Activated CD4-positive, alpha-beta T cell treated with anti-CD3 and anti-CD28 coated beads, Interleukin-2, amount 10 ng/mL, durations not matched to agents 24 days and 14 days (primary cell): ENCODE measurements around the gene AGBL4. TPM values are rescaled to one million over a fixed set of nuclear protein-coding genes. Genes with fewer than 3 reads are reported as not detected.

ENCODE experiments used
- DNase-seq: peaks from one replicate; pipeline ENCODE4 v3.0.0; 2022
- H3K27ac Mint-ChIP-seq: one replicate; pipeline ENCODE4 v1.8.0; 2022; ENCODE audit warnings: mild to moderate bottlenecking, mixed read lengths
- H3K27me3 Mint-ChIP-seq: one replicate; pipeline ENCODE4 v1.8.0; 2022; ENCODE audit warnings: mixed read lengths
- H3K36me3 Mint-ChIP-seq: one replicate; pipeline ENCODE4 v1.8.0; 2022; ENCODE audit warnings: low read depth, mild to moderate bottlenecking, mixed read lengths
- H3K4me1 Mint-ChIP-seq: one replicate; pipeline ENCODE4 v1.8.0; 2021; ENCODE audit warnings: mixed read lengths
- H3K4me3 Mint-ChIP-seq: one replicate; pipeline ENCODE4 v1.8.0; 2022; ENCODE audit warnings: mild to moderate bottlenecking, moderate library complexity, mixed read lengths
- H3K9me3 Mint-ChIP-seq: one replicate; pipeline ENCODE4 v1.8.0; 2021; ENCODE audit warnings: mixed read lengths
- intact Hi-C: fragments of 100-400 bp; cut with micrococcal nuclease; formaldehyde crosslinking; loops from one replicate; pipeline ENCODE4 v1.15.1; 2023
- total RNA-seq: library from RNA; stranded (reverse); gene quantifications from 2 replicates; pipeline ENCODE4 v1.2.3, GENCODE V29; 2022

The AGBL4 gene
- total RNA-seq, 1 donor from 2014 or later: not detected

DNA sequence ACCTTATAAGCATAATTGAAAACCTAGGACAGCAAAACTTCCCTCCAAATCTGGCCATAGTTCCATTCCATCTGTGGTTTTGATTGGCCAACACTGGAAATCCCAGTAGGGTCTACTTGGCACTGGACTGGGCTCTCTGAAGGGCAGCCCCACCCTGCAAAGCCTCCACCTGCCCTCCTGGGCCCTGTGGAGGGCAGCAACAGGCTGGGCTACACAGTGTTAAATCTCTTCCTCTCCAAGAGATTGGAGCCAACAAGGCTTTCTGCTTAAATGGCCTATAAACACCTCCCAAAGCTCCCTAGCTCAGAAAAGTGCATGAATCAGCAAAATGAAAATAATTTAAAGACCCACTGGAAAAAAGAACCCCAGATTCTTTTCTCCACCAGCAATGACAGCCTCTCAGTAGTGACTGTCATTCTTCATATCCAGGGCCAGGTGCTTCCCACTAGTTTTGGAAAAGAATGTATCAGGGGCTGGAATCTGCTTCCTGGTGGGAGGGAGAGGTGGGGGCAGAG is 1305.6 kb downstream of the AGBL4 start:
- no peak for DNase-seq
- intact Hi-C loops: no loop called here
- no peaks in the 10 kb centered on the region for H3K9me3 Mint-ChIP-seq
- H3K4me1 Mint-ChIP-seq: no peaks in the 10 kb centered on the region
- no peak overlapping the region for H3K27ac Mint-ChIP-seq
- H3K4me3 Mint-ChIP-seq: no peak overlapping the region
- H3K36me3 Mint-ChIP-seq: no peaks in the 10 kb centered on the region
- H3K27me3 Mint-ChIP-seq: no peaks in the 10 kb centered on the region

DNA sequence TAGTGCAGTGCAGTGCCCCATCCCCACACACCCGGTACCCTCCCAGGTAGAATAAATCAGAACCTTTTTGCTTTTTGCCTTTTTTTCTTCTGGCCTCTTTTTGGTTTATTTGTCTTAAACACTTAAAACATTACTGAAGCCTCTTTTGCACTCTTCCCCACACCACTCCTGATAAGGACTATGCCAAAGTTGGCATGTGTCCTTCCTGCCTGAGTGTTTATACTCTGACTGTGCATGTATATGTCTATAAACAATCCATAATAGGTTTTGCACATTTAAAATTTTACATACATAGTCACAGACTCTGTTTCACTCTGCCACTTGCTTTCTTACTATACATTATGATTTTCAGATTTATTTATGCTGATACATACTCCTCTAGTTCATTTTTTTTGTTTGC is 1306.7 kb downstream of the AGBL4 start:
- Mint-ChIP-seq H3K27ac (no peak overlapping the region), H3K4me3 (no peak overlapping the region), H3K36me3 (no peaks in the 10 kb centered on the region), H3K4me1 (no peaks in the 10 kb centered on the region), H3K27me3 (no peaks in the 10 kb centered on the region), H3K9me3 (no peaks in the 10 kb centered on the region)
- intact Hi-C loops: no loop called here
- DNase-seq: no peak

DNA sequence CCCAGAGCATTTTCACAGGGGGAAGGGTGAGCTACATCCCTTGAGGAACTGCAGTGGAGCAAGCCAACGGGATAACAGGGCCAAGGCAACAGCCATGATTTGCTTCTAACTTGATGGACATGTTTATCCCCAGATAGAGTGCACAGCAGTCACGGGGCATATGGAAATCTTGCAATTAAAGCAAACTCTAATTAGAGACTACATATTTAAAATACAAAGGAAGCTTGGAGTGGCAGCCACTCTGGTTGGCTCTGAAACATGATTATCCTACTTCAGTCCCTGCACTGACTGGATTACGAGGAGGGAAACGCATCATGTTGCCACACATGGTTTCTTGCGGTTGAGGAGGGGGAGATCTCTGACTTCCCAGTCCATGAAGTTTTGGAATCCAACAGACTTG is 1307.8 kb downstream of the AGBL4 start:
- no peak overlapping the region for H3K4me3 Mint-ChIP-seq
- H3K4me1 Mint-ChIP-seq: no peaks in the 10 kb centered on the region
- H3K36me3 Mint-ChIP-seq: no peaks in the 10 kb centered on the region
- no peak for DNase-seq
- no peak overlapping the region for H3K27ac Mint-ChIP-seq
- H3K9me3 Mint-ChIP-seq: no peaks in the 10 kb centered on the region
- intact Hi-C loops: no loop called here
- no peaks in the 10 kb centered on the region for H3K27me3 Mint-ChIP-seq

DNA sequence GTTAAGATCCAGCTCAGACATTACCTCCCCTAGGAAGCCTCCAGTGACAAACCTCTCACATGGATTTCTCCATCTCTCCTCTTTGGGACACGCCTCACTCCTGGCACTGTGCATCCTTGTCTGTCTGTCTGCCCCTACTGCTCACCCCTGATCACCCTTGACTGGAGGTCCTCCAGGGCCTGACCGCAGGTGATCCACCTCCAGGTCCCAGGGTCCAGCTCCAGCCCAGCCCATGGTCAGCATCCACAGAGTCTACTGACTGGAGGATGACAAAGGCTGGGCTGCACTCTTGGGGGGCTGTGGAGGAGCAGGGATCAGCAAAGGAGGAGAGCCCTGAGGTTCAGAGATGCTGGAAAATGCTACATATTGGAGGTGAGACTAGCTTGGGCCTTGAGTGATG is 1312.8 kb downstream of the AGBL4 start:
- Mint-ChIP-seq H3K9me3 (no peaks in the 10 kb centered on the region), H3K36me3 (no peaks in the 10 kb centered on the region), H3K4me3 (no peak overlapping the region), H3K27me3 (peaks cover 1% of the 10 kb centered on the region), H3K27ac (no peak overlapping the region), H3K4me1 (no peaks in the 10 kb centered on the region)
- intact Hi-C loops: no loop called here
- no peak for DNase-seq

DNA sequence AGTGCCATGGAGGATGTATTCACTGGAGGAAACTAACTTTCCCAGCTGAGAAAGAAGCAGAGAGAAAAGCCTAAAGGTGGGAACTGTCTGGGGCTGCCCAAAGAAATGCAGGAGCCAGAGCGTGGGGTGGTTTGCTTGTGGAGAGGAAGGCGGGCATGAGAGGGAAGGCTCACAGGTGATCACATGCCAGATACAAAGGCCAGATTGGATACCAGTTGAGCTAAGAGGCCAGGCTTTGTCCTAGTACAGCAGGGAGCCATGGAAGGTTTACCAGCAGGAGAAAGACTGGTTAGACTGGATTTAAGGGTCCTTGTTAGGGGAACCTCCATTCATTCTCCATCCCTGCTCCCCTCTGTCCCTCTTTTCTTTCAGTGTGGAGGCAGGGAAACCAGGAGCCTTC is 1313.4 kb downstream of the AGBL4 start:
- no peaks in the 10 kb centered on the region for H3K4me1 Mint-ChIP-seq
- H3K27ac Mint-ChIP-seq: no peak overlapping the region
- H3K9me3 Mint-ChIP-seq: no peaks in the 10 kb centered on the region
- no peak for DNase-seq
- intact Hi-C loops: no loop called here
- peaks cover 6% of the 10 kb centered on the region for H3K27me3 Mint-ChIP-seq
- H3K36me3 Mint-ChIP-seq: no peaks in the 10 kb centered on the region
- no peak overlapping the region for H3K4me3 Mint-ChIP-seq

DNA sequence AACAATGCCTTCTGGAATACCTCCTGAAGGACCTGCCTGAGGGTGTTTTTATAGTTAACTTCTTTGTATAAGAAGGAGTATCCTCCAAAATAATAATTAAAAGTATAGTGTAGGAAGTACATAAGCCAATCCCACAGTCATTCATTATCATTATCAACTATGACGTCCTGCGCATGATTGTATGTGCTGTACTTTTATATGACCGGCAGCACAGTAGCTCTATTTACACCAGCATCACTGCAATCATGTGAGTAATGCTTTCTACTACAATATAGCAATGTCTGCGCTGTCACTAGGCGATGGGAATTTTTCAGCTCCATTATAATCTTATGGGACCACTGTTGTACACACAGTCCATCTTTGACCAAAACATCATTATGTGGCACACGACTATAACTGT is 1319.0 kb downstream of the AGBL4 start:
- Mint-ChIP-seq H3K4me1 (no peaks in the 10 kb centered on the region), H3K27me3 (peaks cover 25% of the 10 kb centered on the region), H3K4me3 (no peak overlapping the region), H3K9me3 (no peaks in the 10 kb centered on the region), H3K36me3 (no peaks in the 10 kb centered on the region), H3K27ac (no peak overlapping the region)
- intact Hi-C loops: no loop called here
- no peak for DNase-seq

DNA sequence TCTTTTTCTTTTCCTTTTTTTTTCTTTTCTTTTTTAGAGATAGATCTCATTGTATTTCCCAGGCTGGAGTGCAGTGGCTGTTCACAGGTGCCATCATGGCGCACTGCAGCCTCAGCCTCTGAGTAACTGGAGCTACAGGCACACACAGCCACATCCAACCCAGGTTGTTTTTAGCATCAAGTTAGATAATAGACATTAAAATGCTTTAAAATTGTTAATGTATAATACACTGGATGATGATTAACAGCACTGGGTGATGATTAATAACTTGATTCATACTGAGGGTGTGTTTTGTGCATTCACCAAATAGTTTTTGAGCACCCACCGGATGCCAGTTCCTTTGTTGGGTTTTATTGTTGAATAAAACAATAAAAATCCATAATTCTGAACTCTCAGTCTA is 1322.3 kb downstream of the AGBL4 start:
- Mint-ChIP-seq H3K4me3 (no peak overlapping the region), H3K27me3 (peaks cover 26% of the 10 kb centered on the region), H3K4me1 (no peaks in the 10 kb centered on the region), H3K9me3 (no peaks in the 10 kb centered on the region), H3K36me3 (no peaks in the 10 kb centered on the region), H3K27ac (no peak overlapping the region)
- intact Hi-C loops: no loop called here
- no peak for DNase-seq

DNA sequence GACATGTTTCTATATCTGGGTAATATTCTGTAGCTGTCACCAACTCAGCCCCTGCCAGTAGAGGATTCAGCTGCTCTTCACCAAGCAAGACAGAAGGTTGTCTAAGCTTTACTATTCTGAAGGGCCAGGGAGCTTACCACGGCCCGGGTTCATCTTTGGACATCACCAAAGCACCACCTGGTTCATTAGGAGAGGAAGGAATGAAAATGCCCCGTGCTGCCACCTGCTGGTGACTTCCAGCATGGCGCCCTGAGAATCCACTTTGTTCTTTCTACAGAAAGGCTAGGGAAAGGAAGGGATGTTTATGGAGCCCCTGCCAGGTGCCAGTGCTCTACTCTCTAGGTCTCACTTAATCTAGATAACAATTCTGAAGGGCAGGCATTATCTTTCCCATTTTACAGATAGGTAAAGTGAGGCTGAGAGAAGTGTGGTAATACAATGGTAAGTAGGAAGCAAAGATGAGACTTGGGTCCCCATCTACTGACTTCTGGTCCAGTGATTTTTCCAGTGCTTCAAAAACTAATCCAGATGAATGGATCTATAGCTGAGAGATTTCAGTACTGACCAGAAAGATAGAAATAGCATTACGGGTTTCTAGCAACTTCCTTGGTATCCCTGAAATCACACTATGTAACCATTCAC is 1326.6 kb downstream of the AGBL4 start:
- Mint-ChIP-seq H3K4me1 (no peaks in the 10 kb centered on the region), H3K27me3 (peaks cover 12% of the 10 kb centered on the region), H3K27ac (no peak overlapping the region), H3K36me3 (no peaks in the 10 kb centered on the region), H3K9me3 (no peaks in the 10 kb centered on the region), H3K4me3 (no peak overlapping the region)
- intact Hi-C loops: no loop called here
- DNase-seq: peak; percentile 87

DNA sequence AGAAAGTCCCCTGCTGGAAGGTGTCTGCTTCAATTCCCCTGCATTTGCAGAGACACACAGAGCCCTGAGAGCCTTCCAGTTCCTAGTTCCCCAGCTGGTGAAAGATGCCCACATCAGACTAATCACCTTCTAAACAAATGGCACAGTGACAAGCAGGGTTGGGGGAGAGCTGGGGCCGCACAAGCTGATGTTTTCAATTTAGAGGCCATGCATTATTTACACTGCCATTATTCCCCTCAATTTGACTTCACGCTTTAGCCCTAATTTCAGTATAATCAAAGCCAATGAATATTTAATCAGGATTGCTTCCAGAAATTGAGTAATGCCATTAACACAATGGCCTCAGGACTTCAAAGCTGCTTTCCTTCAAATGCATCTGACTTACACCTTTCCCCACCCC is 1328.6 kb downstream of the AGBL4 start:
- Mint-ChIP-seq H3K4me1 (no peaks in the 10 kb centered on the region), H3K4me3 (no peak overlapping the region), H3K9me3 (no peaks in the 10 kb centered on the region), H3K27me3 (peaks cover 2% of the 10 kb centered on the region), H3K36me3 (no peaks in the 10 kb centered on the region), H3K27ac (no peak overlapping the region)
- DNase-seq: no peak
- intact Hi-C loops: no loop called here

DNA sequence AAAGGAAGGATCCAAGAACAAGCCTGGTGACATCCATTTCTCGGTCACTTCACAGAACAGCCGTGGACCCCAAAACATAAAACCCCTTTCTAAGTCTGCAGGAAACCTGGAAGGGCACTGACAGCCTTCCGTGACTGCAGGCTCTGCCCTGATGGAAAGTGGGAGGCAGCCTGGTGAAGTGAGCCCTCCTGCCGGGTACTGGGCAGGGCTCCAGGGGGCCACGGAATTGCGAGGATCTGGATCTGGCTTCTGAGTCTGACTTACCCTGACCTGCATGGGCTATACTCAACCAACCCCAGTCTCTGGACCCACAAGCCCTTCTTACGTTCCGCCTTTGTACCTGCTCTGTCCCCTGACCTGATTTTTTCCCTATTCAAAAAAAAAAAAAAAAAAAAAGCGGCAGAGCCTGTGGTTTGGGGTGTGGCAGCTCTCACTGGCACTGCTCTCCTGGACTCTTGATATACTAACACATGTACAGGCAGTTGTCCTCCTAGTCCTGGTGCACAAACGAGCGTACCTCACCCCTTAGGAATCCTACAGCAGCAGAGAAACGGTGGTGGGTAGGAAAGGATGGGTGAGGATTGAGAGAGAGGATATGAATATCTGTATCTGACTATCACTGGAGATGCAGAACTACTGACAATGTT is 1330.0 kb downstream of the AGBL4 start:
- H3K27ac Mint-ChIP-seq: no peak overlapping the region
- intact Hi-C loops: no loop called here
- H3K9me3 Mint-ChIP-seq: no peaks in the 10 kb centered on the region
- no peaks in the 10 kb centered on the region for H3K4me1 Mint-ChIP-seq
- DNase-seq: no peak
- no peak overlapping the region for H3K4me3 Mint-ChIP-seq
- H3K36me3 Mint-ChIP-seq: no peaks in the 10 kb centered on the region
- peaks cover 2% of the 10 kb centered on the region for H3K27me3 Mint-ChIP-seq

DNA sequence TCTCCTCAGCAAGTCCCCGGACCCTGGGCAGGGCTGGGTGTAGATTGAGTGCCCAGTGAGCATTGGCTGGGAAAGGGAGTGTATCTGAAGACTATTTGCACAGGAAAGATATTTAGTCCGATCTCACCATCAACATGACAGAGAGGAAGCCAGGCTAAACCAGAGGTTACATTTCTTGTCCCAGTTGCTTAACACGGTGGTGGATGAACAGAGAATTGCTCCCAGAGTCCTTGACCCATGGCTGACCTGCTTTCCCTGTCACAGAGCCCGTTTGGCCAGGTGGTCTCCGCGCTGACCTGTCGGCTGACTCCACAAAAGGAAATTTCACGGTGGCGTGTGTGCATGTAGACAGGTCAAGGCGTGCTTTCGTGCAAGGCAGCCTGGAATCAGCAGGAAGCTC is 1330.6 kb downstream of the AGBL4 start:
- H3K27ac Mint-ChIP-seq: no peak overlapping the region
- H3K4me1 Mint-ChIP-seq: no peaks in the 10 kb centered on the region
- H3K9me3 Mint-ChIP-seq: no peaks in the 10 kb centered on the region

DNA sequence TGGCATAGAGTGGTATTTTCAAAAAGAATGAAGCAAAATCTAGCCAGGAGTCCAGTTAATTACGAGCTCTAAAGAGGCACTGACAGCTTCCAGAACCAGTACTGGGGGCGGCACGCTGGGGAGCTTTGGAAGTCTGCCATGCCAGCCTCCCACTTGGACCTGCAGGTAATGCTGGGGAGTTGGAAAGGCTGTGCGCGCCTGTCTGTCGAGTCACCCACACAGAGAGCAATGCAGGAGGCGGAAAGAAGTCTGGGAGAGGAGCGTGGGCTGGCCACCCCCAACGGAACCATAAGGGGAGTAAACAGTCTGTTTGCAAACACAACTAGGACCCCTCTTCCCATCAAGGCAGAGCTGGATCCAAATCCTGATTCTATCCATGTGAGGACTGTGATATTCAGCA is 1331.5 kb downstream of the AGBL4 start:
- H3K36me3 Mint-ChIP-seq: no peaks in the 10 kb centered on the region
- no peaks in the 10 kb centered on the region for H3K27me3 Mint-ChIP-seq
- DNase-seq: no peak
- H3K4me3 Mint-ChIP-seq: no peak overlapping the region
- no peaks in the 10 kb centered on the region for H3K4me1 Mint-ChIP-seq
- no peaks in the 10 kb centered on the region for H3K9me3 Mint-ChIP-seq
- H3K27ac Mint-ChIP-seq: no peak overlapping the region
- intact Hi-C loops: no loop called here

More for the DNA sequence above, 1330.6 kb downstream of the AGBL4 start:
- intact Hi-C loops: no loop called here
- no peak for DNase-seq
- H3K4me3 Mint-ChIP-seq: no peak overlapping the region
- no peaks in the 10 kb centered on the region for H3K36me3 Mint-ChIP-seq
- peaks cover 2% of the 10 kb centered on the region for H3K27me3 Mint-ChIP-seq

DNA sequence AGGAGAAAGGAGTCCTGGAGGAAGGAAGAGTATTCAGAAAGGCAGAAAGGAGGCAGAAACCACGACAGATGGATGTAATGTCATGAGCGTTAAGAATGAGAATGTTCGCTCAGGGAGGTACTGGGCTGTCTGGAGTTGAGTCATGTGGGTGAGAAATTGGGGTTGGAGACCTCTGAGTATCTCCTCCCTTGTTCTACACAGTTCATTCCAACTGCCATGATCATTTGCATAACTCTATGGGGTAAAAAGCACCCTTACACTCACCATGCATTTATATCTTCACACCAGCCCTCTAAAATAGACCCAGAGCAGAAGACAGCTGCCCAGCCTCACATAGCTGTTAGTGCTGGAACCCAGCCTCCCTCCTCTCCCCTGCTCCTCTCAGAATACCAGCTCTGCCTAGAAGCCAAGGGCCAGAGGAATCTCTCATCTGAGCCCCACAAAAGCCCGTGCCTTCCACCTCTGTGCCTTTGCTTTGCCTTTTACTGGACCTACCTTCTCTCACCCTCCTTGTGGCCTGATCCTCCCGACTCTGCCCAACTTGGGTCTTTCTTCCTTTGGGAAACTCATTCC is 1332.2 kb downstream of the AGBL4 start:
- no peak overlapping the region for H3K4me3 Mint-ChIP-seq
- H3K4me1 Mint-ChIP-seq: no peaks in the 10 kb centered on the region
- no peaks in the 10 kb centered on the region for H3K36me3 Mint-ChIP-seq
- no peak for DNase-seq
- no peaks in the 10 kb centered on the region for H3K9me3 Mint-ChIP-seq
- no peaks in the 10 kb centered on the region for H3K27me3 Mint-ChIP-seq
- no peak overlapping the region for H3K27ac Mint-ChIP-seq
- intact Hi-C loops: no loop called here

DNA sequence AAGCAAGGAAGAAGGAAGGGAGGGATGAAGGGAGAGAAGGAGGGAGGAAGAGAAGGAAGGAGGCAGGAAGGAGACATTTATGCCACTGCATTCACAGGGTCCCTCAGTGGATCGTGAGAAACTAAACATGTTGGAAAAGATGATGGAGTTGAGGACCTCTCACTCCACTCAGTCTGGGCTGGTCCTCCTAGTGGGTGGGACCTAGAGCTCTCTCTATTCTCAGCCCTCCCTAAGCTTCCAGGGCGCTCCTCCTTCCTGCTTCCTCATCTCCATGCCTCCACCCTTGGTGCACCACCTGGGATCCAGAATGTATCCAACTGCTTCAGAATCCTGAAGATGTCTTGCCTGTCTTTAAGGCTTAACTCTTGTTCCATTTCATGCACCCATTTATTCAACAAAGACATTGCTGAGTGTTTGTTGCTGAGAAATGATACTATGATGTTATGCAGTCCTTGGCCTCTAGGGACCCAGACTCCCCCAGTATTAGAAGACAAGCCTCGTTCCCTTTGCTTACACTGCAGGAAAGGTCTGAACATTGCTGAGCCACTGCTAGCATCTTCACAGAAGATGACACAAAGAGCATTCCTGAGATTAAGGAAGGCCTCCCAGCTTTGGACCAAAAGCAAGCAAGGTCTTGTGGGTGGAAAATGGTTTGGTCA is 1335.5 kb downstream of the AGBL4 start:
- no peaks in the 10 kb centered on the region for H3K27me3 Mint-ChIP-seq
- H3K4me1 Mint-ChIP-seq: no peaks in the 10 kb centered on the region
- intact Hi-C loops: no loop called here
- DNase-seq: no peak
- no peak overlapping the region for H3K27ac Mint-ChIP-seq
- H3K36me3 Mint-ChIP-seq: no peaks in the 10 kb centered on the region
- H3K4me3 Mint-ChIP-seq: no peak overlapping the region
- H3K9me3 Mint-ChIP-seq: no peaks in the 10 kb centered on the region
